Activated CD4-positive, alpha-beta T cell treated with anti-CD3 and anti-CD28 coated beads, Interleukin-2, amount 50 U/mL, for 48 hours (primary cell): ENCODE data around the gene SGCA.

Experiments
- DNase-seq, 2 experiments: peaks; one replicate each; pipeline ENCODE4 v3.0.0-alpha.2; 2020

Gene SGCA

GRCh38 chr17:50134206-50135110 lies 31.3 kb upstream of the SGCA start:
- DNase-seq: no peak

- no peak for DNase-seq
Observed at GRCh38 chr17:50135316-50136095, 30.3 kb upstream of the SGCA start.

GRCh38 chr17:50136096-50136687 lies 29.6 kb upstream of the SGCA start:
- DNase-seq: no peak

- no peak for DNase-seq
Observed at GRCh38 chr17:50137042-50137441, 28.8 kb upstream of the SGCA start.

- DNase-seq: no peak
Observed at GRCh38 chr17:50139185-50139783, 26.5 kb upstream of the SGCA start.

- DNase-seq: peak; percentile 85 to 88
Observed at GRCh38 chr17:50139950-50140885, 25.6 kb upstream of the SGCA start.

- DNase-seq: no peak
Observed at GRCh38 chr17:50141026-50141744, 24.6 kb upstream of the SGCA start.

GRCh38 chr17:50141745-50142110 lies 24.1 kb upstream of the SGCA start:
- DNase-seq: no peak

- no peak for DNase-seq
Observed at GRCh38 chr17:50143461-50144176, 22.2 kb upstream of the SGCA start.

- DNase-seq: no peak
Observed at GRCh38 chr17:50144355-50144754, 21.4 kb upstream of the SGCA start.

- DNase-seq: peak; percentile 32 to 50
Observed at GRCh38 chr17:50144845-50145531, 20.8 kb upstream of the SGCA start.

GRCh38 chr17:50145532-50146229 lies 20.1 kb upstream of the SGCA start:
- no peak for DNase-seq

- peak in 1 of 2 experiments; percentile 33 for DNase-seq
Observed at GRCh38 chr17:50146230-50146926, 19.4 kb upstream of the SGCA start.

GRCh38 chr17:50146927-50147665 lies 18.7 kb upstream of the SGCA start:
- DNase-seq: peak in 1 of 2 experiments; percentile 22

- DNase-seq: peak in 1 of 2 experiments; percentile 38
Observed at GRCh38 chr17:50147841-50148225, 18.0 kb upstream of the SGCA start.

- DNase-seq: peak; percentile 83 to 88
Observed at GRCh38 chr17:50148226-50149090, 17.3 kb upstream of the SGCA start.

- DNase-seq: no peak
Observed at GRCh38 chr17:50149091-50149416, 16.8 kb upstream of the SGCA start.
